Measurements from ENCODE around the gene NIPA2. TPM values are rescaled to one million over a fixed set of nuclear protein-coding genes. Genes with fewer than 3 reads are reported as not detected.
A peak's percentile ranks its signal among the peaks of the same experiment; 100 is the strongest.

The NIPA2 gene
- total RNA-seq, 1 donor from 2014 or later = 103 TPM

DNA sequence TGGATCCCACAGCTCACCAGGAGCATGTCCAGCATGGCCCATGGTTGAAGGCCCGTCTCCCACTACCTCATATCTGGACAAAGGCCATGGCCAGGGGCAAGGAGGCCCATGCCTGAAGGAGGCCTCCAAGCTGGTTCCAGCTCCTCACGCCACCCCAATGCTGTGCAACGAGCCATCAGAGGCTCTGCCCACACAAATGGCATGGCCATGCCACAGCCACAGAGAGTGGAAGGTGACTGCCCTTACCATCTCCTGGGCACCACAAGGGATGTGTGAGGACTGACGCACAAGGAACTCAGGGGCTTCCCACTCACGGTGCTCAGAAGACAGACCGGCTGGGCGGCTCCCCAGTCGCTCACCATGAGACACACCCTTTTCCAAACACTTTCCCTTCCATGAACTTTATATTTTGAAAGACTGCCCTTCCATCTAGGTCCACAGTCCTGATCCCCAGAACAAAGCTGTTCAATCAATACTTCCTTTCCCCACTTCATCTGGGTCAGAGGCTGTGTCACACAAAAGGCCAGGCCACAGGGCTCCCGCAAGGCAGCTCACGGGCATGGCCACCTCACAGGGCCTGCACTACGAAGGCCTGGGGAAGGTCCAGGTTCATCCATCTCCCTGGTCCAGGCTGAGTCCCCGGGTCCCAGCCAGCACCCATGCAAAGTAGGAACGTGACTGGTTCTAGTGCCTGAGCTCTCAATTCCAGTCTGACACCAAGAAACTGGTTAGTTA lies 75.3 kb downstream of the NIPA2 start:
- Mint-ChIP-seq H3K36me3 (ENCODE audit: low read depth, unreplicated experiment) (peaks cover 40% of the 10 kb centered on the region), H3K27me3 (ENCODE audit: low read depth, unreplicated experiment) (no peaks in the 10 kb centered on the region), H3K27ac (ENCODE audit: unreplicated experiment) (no peak overlapping the region), H3K4me3 (ENCODE audit: unreplicated experiment) (no peak overlapping the region), H3K9me3 (ENCODE audit: unreplicated experiment) (peaks cover 2% of the 10 kb centered on the region), H3K4me1 (ENCODE audit: low read depth, unreplicated experiment) (peaks cover 8% of the 10 kb centered on the region)
- H3K79me2 ChIP-seq (ENCODE audit: insufficient read depth, low read length) = no peaks in the 10 kb centered on the region
- H3K27ac ChIP-seq (ENCODE audit: low read depth, low read length) = no peak overlapping the region
- no peaks in the 10 kb centered on the region for H4K20me1 ChIP-seq (ENCODE audit: insufficient read depth, low read length)
- TF ChIP-seq, protein P1, sequence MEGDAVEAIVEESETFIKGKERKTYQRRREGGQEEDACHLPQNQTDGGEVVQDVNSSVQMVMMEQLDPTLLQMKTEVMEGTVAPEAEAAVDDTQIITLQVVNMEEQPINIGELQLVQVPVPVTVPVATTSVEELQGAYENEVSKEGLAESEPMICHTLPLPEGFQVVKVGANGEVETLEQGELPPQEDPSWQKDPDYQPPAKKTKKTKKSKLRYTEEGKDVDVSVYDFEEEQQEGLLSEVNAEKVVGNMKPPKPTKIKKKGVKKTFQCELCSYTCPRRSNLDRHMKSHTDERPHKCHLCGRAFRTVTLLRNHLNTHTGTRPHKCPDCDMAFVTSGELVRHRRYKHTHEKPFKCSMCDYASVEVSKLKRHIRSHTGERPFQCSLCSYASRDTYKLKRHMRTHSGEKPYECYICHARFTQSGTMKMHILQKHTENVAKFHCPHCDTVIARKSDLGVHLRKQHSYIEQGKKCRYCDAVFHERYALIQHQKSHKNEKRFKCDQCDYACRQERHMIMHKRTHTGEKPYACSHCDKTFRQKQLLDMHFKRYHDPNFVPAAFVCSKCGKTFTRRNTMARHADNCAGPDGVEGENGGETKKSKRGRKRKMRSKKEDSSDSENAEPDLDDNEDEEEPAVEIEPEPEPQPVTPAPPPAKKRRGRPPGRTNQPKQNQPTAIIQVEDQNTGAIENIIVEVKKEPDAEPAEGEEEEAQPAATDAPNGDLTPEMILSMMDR (IDR thresholded peaks at IDR 0.05; ENCODE audit: insufficient read depth, low read depth, low read length) = no peak
- no peak for TF ChIP-seq EZH2 (IDR thresholded peaks at IDR 0.05; ENCODE audit: insufficient read depth, low read length)
- H3K4me1 ChIP-seq (ENCODE audit: insufficient read depth, low read length) = peaks cover 5% of the 10 kb centered on the region
- no peak for DNase-seq (ENCODE audit: low read depth)
- H2AFZ ChIP-seq (ENCODE audit: low read depth, low read length) = no peak overlapping the region
- H3K9ac ChIP-seq (ENCODE audit: low read length) = no peak overlapping the region
- H3K36me3 ChIP-seq (ENCODE audit: insufficient read depth, low read length) = peaks cover 43% of the 10 kb centered on the region
- peaks cover 6% of the 10 kb centered on the region for H3K9me3 ChIP-seq (ENCODE audit: insufficient read depth, low read depth, low read length)
- no peak overlapping the region for H3K4me2 ChIP-seq (ENCODE audit: low read length)
- no peak overlapping the region for H3K4me3 ChIP-seq (ENCODE audit: insufficient read depth, low read depth, low read length)
- FAIRE-seq = no peak
- no peaks in the 10 kb centered on the region for H3K27me3 ChIP-seq (ENCODE audit: insufficient read depth, low read length)

DNA sequence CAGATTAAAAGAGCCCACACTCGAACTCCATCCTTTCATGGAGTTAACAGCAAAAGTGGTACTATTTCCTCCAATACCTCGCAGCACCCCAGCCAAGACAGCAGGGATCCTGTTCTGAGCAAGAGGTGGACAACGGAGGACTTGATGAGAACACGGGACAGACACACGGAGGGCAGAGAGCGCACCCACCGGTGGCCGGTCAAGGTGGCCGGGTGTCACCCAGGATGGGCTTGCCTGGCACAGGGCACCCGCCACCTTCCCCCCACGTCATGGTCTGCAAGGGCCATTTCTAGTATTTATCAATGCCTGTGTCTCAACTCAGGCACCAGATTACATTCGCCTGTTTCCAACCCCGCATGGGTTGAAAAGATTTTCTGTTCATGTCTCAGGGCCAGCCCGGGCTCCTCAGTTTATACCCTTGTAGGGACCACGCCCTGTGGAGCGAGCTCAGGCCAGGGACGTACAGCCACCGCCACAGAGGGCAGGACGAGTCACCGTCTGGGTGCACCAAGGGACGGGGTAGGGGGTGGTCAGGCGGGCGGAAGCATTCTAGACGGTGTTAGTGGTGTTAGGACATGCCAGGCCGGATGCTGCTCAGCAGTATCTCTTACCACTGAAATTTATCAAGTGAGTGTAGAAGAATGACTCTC lies 77.5 kb downstream of the NIPA2 start:
- TF ChIP-seq, protein P1 (IDR thresholded peaks at IDR 0.05; ENCODE audit: insufficient read depth, low read depth, low read length) = no peak
- no peak for TF ChIP-seq EZH2 (IDR thresholded peaks at IDR 0.05; ENCODE audit: insufficient read depth, low read length)
- H4K20me1 ChIP-seq (ENCODE audit: insufficient read depth, low read length) = no peaks in the 10 kb centered on the region
- H3K9ac ChIP-seq (ENCODE audit: low read length) = no peak overlapping the region
- Mint-ChIP-seq H3K36me3 (ENCODE audit: low read depth, unreplicated experiment) (peaks cover 41% of the 10 kb centered on the region), H3K27me3 (ENCODE audit: low read depth, unreplicated experiment) (no peaks in the 10 kb centered on the region), H3K4me3 (ENCODE audit: unreplicated experiment) (no peak overlapping the region), H3K4me1 (ENCODE audit: low read depth, unreplicated experiment) (peaks cover 8% of the 10 kb centered on the region), H3K27ac (ENCODE audit: unreplicated experiment) (peak overlapping the region; percentile 34), H3K9me3 (ENCODE audit: unreplicated experiment) (peaks cover 4% of the 10 kb centered on the region)
- DNase-seq (ENCODE audit: low read depth) = peak; percentile 10
- peaks cover 32% of the 10 kb centered on the region for H3K36me3 ChIP-seq (ENCODE audit: insufficient read depth, low read length)
- no peak overlapping the region for H2AFZ ChIP-seq (ENCODE audit: low read depth, low read length)
- peaks cover 6% of the 10 kb centered on the region for H3K9me3 ChIP-seq (ENCODE audit: insufficient read depth, low read depth, low read length)
- H3K79me2 ChIP-seq (ENCODE audit: insufficient read depth, low read length) = no peaks in the 10 kb centered on the region
- no peak overlapping the region for H3K4me3 ChIP-seq (ENCODE audit: insufficient read depth, low read depth, low read length)
- no peak for FAIRE-seq
- no peak overlapping the region for H3K4me2 ChIP-seq (ENCODE audit: low read length)
- H3K27me3 ChIP-seq (ENCODE audit: insufficient read depth, low read length) = no peaks in the 10 kb centered on the region
- peaks cover 5% of the 10 kb centered on the region for H3K4me1 ChIP-seq (ENCODE audit: insufficient read depth, low read length)
- no peak overlapping the region for H3K27ac ChIP-seq (ENCODE audit: low read depth, low read length)

Measured in astrocyte (in vitro differentiated cells and primary cell).